ENCODE data around the gene SPATS2. TPM values are rescaled to one million over a fixed set of nuclear protein-coding genes. Genes with fewer than 3 reads are reported as not detected.

SPATS2 gene
- total RNA-seq, 1 donor, result 34.1 TPM

GRCh38 chr12:49346659-49347310, 20.5 kb upstream of the SPATS2 start, which contains the start of gene DNAJC22:
DNAJC22 (plus strand) TSS chr12:49346888; CDS start chr12:49348873, 1,985 bp downstream.
- no peak for DNase-seq (ENCODE audit: low read depth)
- TF ChIP-seq CTCF (IDR thresholded peaks at IDR 0.05; ENCODE audit: insufficient read depth, low read length), result no peak
- H3K4me3 ChIP-seq (ENCODE audit: low read depth, low read length), result peak within 1 kb of the TSS; percentile 39

GRCh38 chr12:49347311-49348193, 19.7 kb upstream of the SPATS2 start:
- peak; percentile 70 for DNase-seq (ENCODE audit: low read depth)
- H3K4me3 ChIP-seq (ENCODE audit: low read depth, low read length), result peak overlapping the region; percentile 39
- TF ChIP-seq CTCF (IDR thresholded peaks at IDR 0.05; ENCODE audit: insufficient read depth, low read length), result peak; percentile 83

- H3K4me3 ChIP-seq (ENCODE audit: low read depth, low read length), result no peak overlapping the region
- no peak for TF ChIP-seq CTCF (IDR thresholded peaks at IDR 0.05; ENCODE audit: insufficient read depth, low read length)
- DNase-seq (ENCODE audit: low read depth), result no peak
Observed at GRCh38 chr12:49348781-49349180, 18.5 kb upstream of the SPATS2 start.

GRCh38 chr12:49349266-49349665, 18.0 kb upstream of the SPATS2 start:
- no peak for TF ChIP-seq CTCF (IDR thresholded peaks at IDR 0.05; ENCODE audit: insufficient read depth, low read length)
- H3K4me3 ChIP-seq (ENCODE audit: low read depth, low read length), result no peak overlapping the region
- DNase-seq (ENCODE audit: low read depth), result no peak

- no peak for DNase-seq (ENCODE audit: low read depth)
- TF ChIP-seq CTCF (IDR thresholded peaks at IDR 0.05; ENCODE audit: insufficient read depth, low read length), result no peak
- no peak overlapping the region for H3K4me3 ChIP-seq (ENCODE audit: low read depth, low read length)
Observed at GRCh38 chr12:49352351-49352750, 14.9 kb upstream of the SPATS2 start.

- DNase-seq (ENCODE audit: low read depth), result no peak
- H3K4me3 ChIP-seq (ENCODE audit: low read depth, low read length), result no peak overlapping the region
- no peak for TF ChIP-seq CTCF (IDR thresholded peaks at IDR 0.05; ENCODE audit: insufficient read depth, low read length)
Observed at GRCh38 chr12:49355913-49356312, 11.3 kb upstream of the SPATS2 start.

Data from fibroblast of the aortic adventitia (primary cell).